IPS-NIHi7 (cell line): ENCODE results near the gene DIP2B.
A peak's percentile ranks its signal among the peaks of the same experiment; 100 is the strongest.
"Not testable (repeated sequence)": the region's sequence is repeated elsewhere in the genome, so short reads cannot be mapped to it uniquely, and the experiment has no call there.

Experiments used
- DNase-seq: peaks from one replicate; pipeline ENCODE4 v3.0.0; 2012; ENCODE audit warnings: mixed read lengths; ENCODE audit errors: extremely low spot score

DIP2B gene

GRCh38 chr12:50765095-50765911 is 260.5 kb downstream of the DIP2B start:
- DNase-seq: peak; percentile 56

- no peak for DNase-seq
Measured at GRCh38 chr12:50768391-50768790, 263.6 kb downstream of the DIP2B start.

- DNase-seq: not testable (repeated sequence)
Measured at GRCh38 chr12:50768813-50769212, 264.0 kb downstream of the DIP2B start.

- no peak for DNase-seq
Measured at GRCh38 chr12:50771409-50771808, 266.6 kb downstream of the DIP2B start.

- no peak for DNase-seq
Measured at GRCh38 chr12:50772470-50772869, 267.7 kb downstream of the DIP2B start.

GRCh38 chr12:50772877-50773276 is 268.1 kb downstream of the DIP2B start:
- no peak for DNase-seq

- DNase-seq: no peak
Measured at GRCh38 chr12:50775251-50775650, 270.5 kb downstream of the DIP2B start.

GRCh38 chr12:50776749-50777728 is 272.3 kb downstream of the DIP2B start:
- no peak for DNase-seq

- no peak for DNase-seq
Measured at GRCh38 chr12:50778663-50779590, 274.1 kb downstream of the DIP2B start.

- no peak for DNase-seq
Measured at GRCh38 chr12:50780013-50780412, 275.2 kb downstream of the DIP2B start.

GRCh38 chr12:50784501-50784900 is 279.7 kb downstream of the DIP2B start:
- no peak for DNase-seq

- DNase-seq: no peak
Measured at GRCh38 chr12:50785406-50786001, 280.7 kb downstream of the DIP2B start.

GRCh38 chr12:50786498-50787231 is 281.9 kb downstream of the DIP2B start:
- peak; percentile 18 for DNase-seq

GRCh38 chr12:50787618-50788017 is 282.8 kb downstream of the DIP2B start:
- no peak for DNase-seq

- no peak for DNase-seq
Measured at GRCh38 chr12:50788561-50788960, 283.8 kb downstream of the DIP2B start.

- DNase-seq: no peak
Measured at GRCh38 chr12:50790081-50790480, 285.3 kb downstream of the DIP2B start.
